ENCODE data around the gene GBGT1.
A peak's percentile ranks its signal among the peaks of the same experiment; 100 is the strongest.

The GBGT1 gene

GRCh38 chr9:133117271-133118178 lies 46.2 kb downstream of the GBGT1 start:
- Histone ChIP-seq H3K23ac (ENCODE audit: low read length) (no peak overlapping the region), H2BK12ac (ENCODE audit: low read length) (no peak overlapping the region), H3K4me3 (ENCODE audit: low read depth, low read length) (no peak overlapping the region), H4K91ac (ENCODE audit: low read depth, low read length) (no peak overlapping the region), H3K36me3 (ENCODE audit: control insufficient read depth in 1 of 2, insufficient read depth in 2 of 2, low read length in 2 of 2) (no peaks in the 10 kb centered on the region), H3K79me2 (ENCODE audit: control insufficient read depth, insufficient read depth, low read length, poor library complexity) (peaks cover 6% of the 10 kb centered on the region), H2BK5ac (ENCODE audit: low read depth, low read length, poor library complexity) (no peak overlapping the region), H2AFZ (ENCODE audit: insufficient read depth, low read length, poor library complexity) (no peak overlapping the region), H4K12ac (ENCODE audit: low read depth, low read length) (no peak overlapping the region), H3K9ac (ENCODE audit: low read length) (no peak overlapping the region), H3K4me2 (ENCODE audit: low read length) (no peak overlapping the region), H4K8ac (ENCODE audit: low read depth, low read length) (no peak overlapping the region), H3K4me1 (ENCODE audit: control insufficient read depth in 1 of 2, insufficient read depth in 2 of 2, low read length in 2 of 2) (peaks cover 30 to 41% of the 10 kb centered on the region in 2 experiments), H3K14ac (ENCODE audit: low read length) (no peak overlapping the region), H3K27ac (ENCODE audit: low read depth, low read length) (no peak overlapping the region), H3K9me3 (ENCODE audit: insufficient read depth, low read depth, low read length) (peaks cover 4% of the 10 kb centered on the region), H2AK5ac (ENCODE audit: low read length) (no peak overlapping the region), H3K18ac (ENCODE audit: low read length) (no peak overlapping the region), H3K4ac (ENCODE audit: low read depth, low read length) (no peak overlapping the region), H3K27me3 (ENCODE audit: insufficient read depth, low read length) (no peaks in the 10 kb centered on the region), H3K79me1 (ENCODE audit: low read length) (peaks cover 5% of the 10 kb centered on the region), H2BK120ac (ENCODE audit: insufficient read depth, low read length, poor library complexity) (no peak overlapping the region)
- no peak for DNase-seq
- no CpG with 5 or more reads among the region's 18 CpGs for WGBS (ENCODE audit: extremely low coverage, insufficient coverage, insufficient read length)

- Histone ChIP-seq H2BK12ac (ENCODE audit: low read length) (no peak overlapping the region), H3K9me3 (ENCODE audit: insufficient read depth, low read depth, low read length) (peaks cover 3% of the 10 kb centered on the region), H3K4me2 (ENCODE audit: low read length) (no peak overlapping the region), H2AK5ac (ENCODE audit: low read length) (no peak overlapping the region), H3K27ac (ENCODE audit: low read depth, low read length) (no peak overlapping the region), H3K79me2 (ENCODE audit: control insufficient read depth, insufficient read depth, low read length, poor library complexity) (peaks cover 6% of the 10 kb centered on the region), H2AFZ (ENCODE audit: insufficient read depth, low read length, poor library complexity) (no peak overlapping the region), H3K4me3 (ENCODE audit: low read depth, low read length) (no peak overlapping the region), H3K14ac (ENCODE audit: low read length) (no peak overlapping the region), H3K18ac (ENCODE audit: low read length) (peak overlapping the region; percentile 26), H3K23ac (ENCODE audit: low read length) (no peak overlapping the region), H3K79me1 (ENCODE audit: low read length) (peaks cover 5% of the 10 kb centered on the region), H3K4me1 (ENCODE audit: control insufficient read depth in 1 of 2, insufficient read depth in 2 of 2, low read length in 2 of 2) (peaks cover 30 to 41% of the 10 kb centered on the region in 2 experiments), H2BK120ac (ENCODE audit: insufficient read depth, low read length, poor library complexity) (no peak overlapping the region), H4K8ac (ENCODE audit: low read depth, low read length) (no peak overlapping the region), H3K4ac (ENCODE audit: low read depth, low read length) (no peak overlapping the region), H4K12ac (ENCODE audit: low read depth, low read length) (no peak overlapping the region), H4K91ac (ENCODE audit: low read depth, low read length) (no peak overlapping the region), H3K9ac (ENCODE audit: low read length) (no peak overlapping the region), H2BK5ac (ENCODE audit: low read depth, low read length, poor library complexity) (no peak overlapping the region), H3K27me3 (ENCODE audit: insufficient read depth, low read length) (no peaks in the 10 kb centered on the region), H3K36me3 (ENCODE audit: control insufficient read depth in 1 of 2, insufficient read depth in 2 of 2, low read length in 2 of 2) (peaks cover 0 to 3% of the 10 kb centered on the region in 2 experiments)
- no CpG with 5 or more reads among the region's 20 CpGs for whole genome bisulfite sequencing (ENCODE audit: extremely low coverage, insufficient coverage, insufficient read length)
- no peak for DNase-seq
These were observed 47.1 kb downstream of the GBGT1 start for GRCh38 chr9:133116346-133117231.

GRCh38 chr9:133115604-133116345 lies 47.9 kb downstream of the GBGT1 start:
- Histone ChIP-seq H2AK5ac (ENCODE audit: low read length) (no peak overlapping the region), H3K14ac (ENCODE audit: low read length) (no peak overlapping the region), H3K23ac (ENCODE audit: low read length) (no peak overlapping the region), H2BK120ac (ENCODE audit: insufficient read depth, low read length, poor library complexity) (no peak overlapping the region), H3K36me3 (ENCODE audit: control insufficient read depth in 1 of 2, insufficient read depth in 2 of 2, low read length in 2 of 2) (peaks cover 2 to 3% of the 10 kb centered on the region in 2 experiments), H3K4me1 (ENCODE audit: control insufficient read depth in 1 of 2, insufficient read depth in 2 of 2, low read length in 2 of 2) (peaks cover 27 to 37% of the 10 kb centered on the region in 2 experiments), H2BK5ac (ENCODE audit: low read depth, low read length, poor library complexity) (no peak overlapping the region), H4K8ac (ENCODE audit: low read depth, low read length) (no peak overlapping the region), H3K4ac (ENCODE audit: low read depth, low read length) (no peak overlapping the region), H3K27me3 (ENCODE audit: insufficient read depth, low read length) (no peaks in the 10 kb centered on the region), H3K4me3 (ENCODE audit: low read depth, low read length) (no peak overlapping the region), H3K9me3 (ENCODE audit: insufficient read depth, low read depth, low read length) (no peaks in the 10 kb centered on the region), H4K91ac (ENCODE audit: low read depth, low read length) (no peak overlapping the region), H2BK12ac (ENCODE audit: low read length) (no peak overlapping the region), H3K79me2 (ENCODE audit: control insufficient read depth, insufficient read depth, low read length, poor library complexity) (peaks cover 4% of the 10 kb centered on the region), H2AFZ (ENCODE audit: insufficient read depth, low read length, poor library complexity) (no peak overlapping the region), H3K4me2 (ENCODE audit: low read length) (no peak overlapping the region), H4K12ac (ENCODE audit: low read depth, low read length) (no peak overlapping the region), H3K9ac (ENCODE audit: low read length) (no peak overlapping the region), H3K18ac (ENCODE audit: low read length) (peak overlapping the region; percentile 4), H3K79me1 (ENCODE audit: low read length) (peaks cover 3% of the 10 kb centered on the region), H3K27ac (ENCODE audit: low read depth, low read length) (no peak overlapping the region)
- WGBS (ENCODE audit: extremely low coverage, insufficient coverage, insufficient read length) = no CpG with 5 or more reads among the region's 32 CpGs
- DNase-seq = peak; percentile 65 to 80

Measured in trophoblast cell (in vitro differentiated cells and primary cell).